IMR-90 (cell line): ENCODE results near the gene ACAP1. TPM values are rescaled to one million over a fixed set of nuclear protein-coding genes. Genes with fewer than 3 reads are reported as not detected.

Experiments
- ATAC-seq: fragments of 200-7000 bp; cut with Tn5 transposase; 2 replicates; pipeline ENCODE4 v1.9.1; 2020; ENCODE audit warnings: low read depth, mild to moderate bottlenecking, moderate library complexity
- BruUV-seq: library from RNA; stranded (reverse); fragments of 400-500 nt; replicated peaks from 2 replicates; lab custom pipeline; 2021; lab: Mats Ljungman, UMichigan
- CTCF ChIA-PET: fragments of 300-600 bp; formaldehyde crosslinking; extraction: SDS; loops from one replicate; lab custom pipeline; 2021; ENCODE audit warnings: antibody characterized with exemption; lab: Yijun Ruan, JAX
- POLR2A ChIA-PET: fragments of 300-600 bp; sonication (Branson Sonifier 250); formaldehyde crosslinking; loops from one replicate; lab custom pipeline; 2022; ENCODE audit warnings: antibody characterized with exemption; ENCODE audit not compliant: unreplicated experiment; lab: Charles Lee
- DNase-seq: peaks from one replicate; pipeline ENCODE4 v3.0.0; 2013
- H2AFZ ChIP-seq: replicated peaks from 2 replicates; pipeline ENCODE3; 2013; ENCODE audit warnings: low read length, mild to moderate bottlenecking; ENCODE audit not compliant: poor library complexity
- H2AK5ac ChIP-seq: 2 replicates; pipeline ENCODE4 v1.6.1; 2013; ENCODE audit warnings: low read depth, low read length, inconsistent platforms
- H2AK9ac ChIP-seq: replicated peaks from 2 replicates; pipeline ENCODE3; 2013; ENCODE audit warnings: mild to moderate bottlenecking, low read depth, low read length, moderate library complexity; ENCODE audit not compliant: poor library complexity
- H2BK120ac ChIP-seq: 2 replicates; pipeline ENCODE4 v1.6.1; 2013; ENCODE audit warnings: low read depth, low read length, inconsistent platforms
- H2BK15ac ChIP-seq: 3 replicates; pipeline ENCODE4 v1.6.1; 2013; ENCODE audit warnings: low read depth, low read length, inconsistent platforms
- H2BK20ac ChIP-seq: 2 replicates; pipeline ENCODE4 v1.6.1; 2013; ENCODE audit warnings: low read depth, mild to moderate bottlenecking, inconsistent platforms, low read length, moderate library complexity
- H2BK5ac ChIP-seq: 2 replicates; pipeline ENCODE4 v1.6.1; 2013; ENCODE audit warnings: mild to moderate bottlenecking, low read depth, low read length, inconsistent platforms; ENCODE audit not compliant: poor library complexity, severe bottlenecking
- H3K14ac ChIP-seq: replicated peaks from 2 replicates; pipeline ENCODE4 v1.6.1; 2013; ENCODE audit warnings: low read depth, low read length, inconsistent platforms
- H3K18ac ChIP-seq: 2 replicates; pipeline ENCODE4 v1.6.1; 2013; ENCODE audit warnings: low read depth, low read length, control low read depth
- H3K23ac ChIP-seq: 2 replicates; pipeline ENCODE4 v1.6.1; 2013; ENCODE audit warnings: low read depth, low read length, inconsistent platforms
- H3K27ac ChIP-seq: 2 replicates; pipeline ENCODE4 v1.5.1; 2013; ENCODE audit warnings: mild to moderate bottlenecking, control low read depth, low read length; ENCODE audit not compliant: insufficient read depth
- H3K27me3 ChIP-seq: 2 replicates; pipeline ENCODE4 v1.6.1; 2013; ENCODE audit warnings: low read length; ENCODE audit not compliant: control insufficient read depth, insufficient read depth
- H3K36me3 ChIP-seq: 2 replicates; pipeline ENCODE4 v1.6.1; 2013; ENCODE audit warnings: low read length, mixed read lengths; ENCODE audit not compliant: control insufficient read depth, insufficient read depth
- H3K4ac ChIP-seq: 2 replicates; pipeline ENCODE4 v1.6.1; 2013; ENCODE audit warnings: low read depth, low read length, inconsistent platforms
- H3K4me1 ChIP-seq: 2 replicates; pipeline ENCODE4 v1.6.1; 2013; ENCODE audit warnings: low read length, mixed read lengths; ENCODE audit not compliant: control insufficient read depth, insufficient read depth
- H3K4me2 ChIP-seq: 2 replicates; pipeline ENCODE4 v1.6.1; 2013; ENCODE audit warnings: low read depth, mild to moderate bottlenecking, control low read depth, low read length, moderate library complexity
- H3K4me3 ChIP-seq: 2 replicates; pipeline ENCODE4 v1.5.1; 2013; ENCODE audit warnings: low read depth, mild to moderate bottlenecking, control low read depth, low read length, moderate library complexity; ENCODE audit not compliant: insufficient read depth
- H3K56ac ChIP-seq: 2 replicates; pipeline ENCODE4 v1.6.1; 2013; ENCODE audit warnings: low read length, inconsistent platforms; ENCODE audit not compliant: insufficient read depth; ENCODE audit errors: extremely low read depth
- H3K79me1 ChIP-seq, 2 experiments: 2 replicates each; pipeline ENCODE4 v1.6.1; 2013; ENCODE audit warnings: low read length in 2 of 2, inconsistent platforms in 1 of 2, low read depth in 1 of 2
- H3K9ac ChIP-seq: 2 replicates; pipeline ENCODE4 v1.6.1; 2013; ENCODE audit warnings: low read depth, low read length, control low read depth
- H3K9me1 ChIP-seq: 2 replicates; pipeline ENCODE4 v1.6.1; 2013; ENCODE audit warnings: low read length, inconsistent platforms; ENCODE audit not compliant: insufficient read depth
- H3K9me3 ChIP-seq: 2 replicates; pipeline ENCODE4 v1.6.1; 2013; ENCODE audit warnings: low read length; ENCODE audit not compliant: control insufficient read depth, insufficient read depth
- H4K20me1 ChIP-seq: 2 replicates; pipeline ENCODE4 v1.6.1; 2013; ENCODE audit warnings: low read length, inconsistent platforms; ENCODE audit not compliant: insufficient read depth
- H4K5ac ChIP-seq: 2 replicates; pipeline ENCODE4 v1.6.1; 2013; ENCODE audit warnings: mild to moderate bottlenecking, low read depth, low read length, control low read depth
- H4K8ac ChIP-seq, 2 experiments: 2 replicates each; pipeline ENCODE4 v1.6.1; 2013; ENCODE audit warnings: low read depth in 2 of 2, low read length in 2 of 2, control low read depth in 1 of 2, inconsistent platforms in 1 of 2
- H4K91ac ChIP-seq: 2 replicates; pipeline ENCODE4 v1.6.1; 2013; ENCODE audit warnings: low read depth, low read length, inconsistent platforms; ENCODE audit not compliant: insufficient read depth
- CEBPB ChIP-seq: IDR thresholded peaks from 2 replicates; pipeline ENCODE4 v1.6.1; 2012; ENCODE audit warnings: low read depth, low read length, improper control_type of control experiment
- CHD1 ChIP-seq: IDR thresholded peaks from 2 replicates; pipeline ENCODE4 v1.6.1; 2012; ENCODE audit warnings: low read depth, low read length, improper control_type of control experiment
- MAZ ChIP-seq: IDR thresholded peaks from 2 replicates; pipeline ENCODE4 v1.6.1; 2012; ENCODE audit warnings: low read depth, mild to moderate bottlenecking, low read length, improper control_type of control experiment, moderate library complexity, borderline replicate concordance
- MXI1 ChIP-seq: IDR thresholded peaks from 2 replicates; pipeline ENCODE4 v1.6.1; 2012; ENCODE audit warnings: low read depth, mild to moderate bottlenecking, low read length, moderate library complexity, borderline replicate concordance
- RCOR1 ChIP-seq: IDR thresholded peaks from 2 replicates; pipeline ENCODE4 v1.6.1; 2012; ENCODE audit warnings: mild to moderate bottlenecking, low read length, improper control_type of control experiment; ENCODE audit not compliant: insufficient replicate concordance
- WGBS, 2 experiments: methylation state at CpG; one replicate each; pipeline versions ENCODE4 v1.1.5 to v1.1.7; 2013; ENCODE audit warnings: missing lambda C conversion rate in 2 of 2; ENCODE audit not compliant: insufficient read length in 1 of 2; ENCODE audit errors: extremely low coverage in 2 of 2; 5-methylcytosine and 5-hydroxymethylcytosine counted together
- dilution Hi-C: fragments of 300-500 bp; cut with HindIII; formaldehyde crosslinking; loops from one replicate; pipeline ENCODE4 v1.14.3; 2018; ENCODE audit warnings: low sequenced_read_pairs; ENCODE audit not compliant: unreplicated experiment
- in situ Hi-C: fragments of 300-500 bp; cut with MboI; formaldehyde crosslinking; loops from 3 replicates; pipeline ENCODE4 v1.14.3; 2019; ENCODE audit warnings: low sequenced_read_pairs, inconsistent platforms, mixed read lengths
- intact Hi-C: fragments of 100-400 bp; cut with micrococcal nuclease; formaldehyde crosslinking; loops from 2 replicates; pipeline ENCODE4 v1.10.0; 2022
- polyA plus RNA-seq, 3 experiments: library from polyadenylated mRNA; depleted of rRNA; stranded (reverse); fragments of >200 nt; gene quantifications; 2 replicates each; pipeline ENCODE4 v1.2.3, GENCODE V29; 2012; ENCODE audit warnings: low replicate concordance in 1 of 3
- total RNA-seq: library from RNA; depleted of rRNA; stranded (reverse); fragments of >200 nt; gene quantifications from 2 replicates; pipeline ENCODE4 v1.2.3, GENCODE V29; 2012
- TF ChIP-seq, protein P1 (sequence below): fragments of 150-350 bp; IDR thresholded peaks from 2 replicates; pipeline ENCODE4 v1.6.1; 2017; ENCODE audit warnings: mild to moderate bottlenecking, antibody characterized with exemption, low read length, low read depth

ACAP1 gene
- total and polyA plus RNA-seq, 2 of the 4 experiments (the other 2 are of a cell fraction) = under 0.01 to 2.1 TPM

DNA sequence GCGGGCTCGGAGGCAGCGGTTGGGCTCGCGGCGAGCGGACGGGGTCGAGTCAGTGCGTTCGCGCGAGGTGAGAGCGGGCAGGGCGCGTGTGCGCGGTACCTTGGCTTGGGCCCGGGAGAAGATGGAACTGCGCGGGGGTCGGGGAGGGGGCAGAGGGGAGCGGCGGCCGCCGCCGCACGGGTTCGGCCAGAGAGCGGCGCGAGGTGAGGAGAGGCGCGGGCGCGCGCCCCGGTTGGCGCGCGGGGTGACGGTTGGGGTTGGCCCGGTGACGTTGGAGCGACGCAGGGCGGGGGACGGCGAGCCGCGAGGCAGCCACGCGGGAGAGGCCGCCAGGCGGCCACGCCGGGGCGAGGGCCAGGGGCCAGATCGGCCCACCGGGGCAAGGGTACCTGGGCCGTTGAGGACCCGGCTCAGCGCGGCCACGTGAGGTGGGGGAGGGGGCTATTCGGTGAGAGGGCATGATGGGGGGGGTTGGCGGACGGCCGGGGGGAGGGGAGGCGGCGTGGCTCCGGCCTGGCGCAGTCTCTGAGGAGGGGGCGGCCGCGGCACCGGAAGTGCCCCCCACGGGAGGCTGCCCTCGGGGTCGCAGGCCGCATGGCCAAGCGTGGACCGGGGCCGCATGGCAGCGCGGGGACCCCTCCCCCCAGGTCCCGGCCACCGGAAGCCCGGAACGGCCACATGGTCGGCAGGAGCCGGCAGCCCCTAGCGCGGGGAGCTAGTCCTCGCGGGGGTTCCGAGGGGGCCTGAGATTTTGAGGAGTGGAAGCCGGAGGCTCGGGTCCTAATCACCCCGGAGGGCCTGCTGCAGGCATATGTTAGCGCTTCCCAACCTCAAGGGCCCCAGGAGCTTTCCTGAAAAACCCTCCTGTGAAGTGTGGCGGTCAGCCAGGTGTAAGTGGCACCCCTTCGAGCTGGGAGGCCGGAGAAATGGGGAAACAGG lies 28.4 kb upstream of the ACAP1 start:
- peak; percentile 13 for ATAC-seq
- dilution Hi-C loops = no loop called here
- Histone ChIP-seq H2AK9ac (peak overlapping the region; percentile 99), H2AK5ac (peak overlapping the region; percentile 87; the same call in 1 of the 2 replicates), H3K14ac (peak overlapping the region; percentile 50), H3K23ac (peak overlapping the region; percentile 78; the same call in 1 of the 2 replicates), H3K27ac (peak overlapping the region; percentile 74), H3K4me2 (peak overlapping the region; percentile 98), H4K5ac (no peak overlapping the region), H2BK15ac (no peak overlapping the region), H3K27me3 (no peaks in the 10 kb centered on the region), H3K4me1 (no peaks in the 10 kb centered on the region; the same call in 1 of the 2 replicates), H3K18ac (no peak overlapping the region; the same call in 1 of the 2 replicates), H3K9me1 (peaks cover 9% of the 10 kb centered on the region), H3K9ac (peak overlapping the region; percentile 77), H2BK5ac (peak overlapping the region; percentile 87), H3K36me3 (peaks cover 23% of the 10 kb centered on the region), H2AFZ (peak overlapping the region; percentile 85), H2BK20ac (no peak overlapping the region), H3K56ac (peak overlapping the region; percentile 76), H4K20me1 (peaks cover 46% of the 10 kb centered on the region), H4K8ac (peak overlapping the region in 1 of 2 experiments; percentile 69; a peak in 1 of 4 replicates), H4K91ac (peak overlapping the region; percentile 54), H2BK120ac (0 out of 2 replicates have a peak overlapping the region, but pooled peaks have one; percentile 1), H3K79me1 (peaks cover 13 to 41% of the 10 kb centered on the region in 2 experiments; a peak in 3 of 4 replicates), H3K4me3 (peak overlapping the region; percentile 68), H3K4ac (peak overlapping the region; percentile 78), H3K9me3 (no peaks in the 10 kb centered on the region)
- intact Hi-C loops = no loop called here
- peak; percentile 34 for DNase-seq
- no TSS peak for BruUV-seq
- in situ Hi-C loops = loop anchor here (10.0 kb wide), 1 partner anchor 263 kb away; the partner anchor contains the start of gene SLC16A11
- WGBS, 2 experiments = 1% methylated on average over 34 of the region's 104 CpGs; no CpG with 5 or more reads in 1 of the 2 experiments
- TF ChIP-seq CHD1 (no peak), RCOR1 (no peak), MAZ (peak; percentile 6; the same call in 1 of the 2 replicates), MXI1 (peak; percentile 71), CEBPB (no peak)
- TF ChIP-seq, protein P1, sequence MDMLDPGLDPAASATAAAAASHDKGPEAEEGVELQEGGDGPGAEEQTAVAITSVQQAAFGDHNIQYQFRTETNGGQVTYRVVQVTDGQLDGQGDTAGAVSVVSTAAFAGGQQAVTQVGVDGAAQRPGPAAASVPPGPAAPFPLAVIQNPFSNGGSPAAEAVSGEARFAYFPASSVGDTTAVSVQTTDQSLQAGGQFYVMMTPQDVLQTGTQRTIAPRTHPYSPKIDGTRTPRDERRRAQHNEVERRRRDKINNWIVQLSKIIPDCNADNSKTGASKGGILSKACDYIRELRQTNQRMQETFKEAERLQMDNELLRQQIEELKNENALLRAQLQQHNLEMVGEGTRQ = no peak
- CTCF ChIA-PET = no interaction called here
- POLR2A ChIA-PET = no interaction called here
